GM12878 (cell line): Measurements from ENCODE around the gene PACS1. TPM values are rescaled to one million over a fixed set of nuclear protein-coding genes. Genes with fewer than 3 reads are reported as not detected.

ENCODE experiments used
- ATAC-seq: fragments of 200-7000 bp; cut with Tn5 transposase; 3 replicates; pipeline ENCODE4 v1.9.1; 2020; ENCODE audit warnings: mild to moderate bottlenecking, moderate library complexity
- BruUV-seq: library from RNA; stranded (reverse); fragments of 400-500 nt; replicated peaks from 2 replicates; lab custom pipeline; 2021; lab: Mats Ljungman, UMichigan
- CTCF ChIA-PET: fragments of 300-600 bp; sonication (Branson Sonifier 250); formaldehyde crosslinking; extraction: SDS; loops from one replicate; lab custom pipeline; 2021; ENCODE audit warnings: inconsistent platforms; lab: Yijun Ruan, JAX
- POLR2A ChIA-PET: fragments of 350-600 bp; formaldehyde crosslinking; extraction: SDS; loops from one replicate; lab custom pipeline; 2021; ENCODE audit warnings: inconsistent platforms; lab: Charles Lee
- RAD21 ChIA-PET: fragments of 300-600 bp; sonication (Branson Sonifier 250); formaldehyde crosslinking; loops from one replicate; lab custom pipeline; 2023; ENCODE audit warnings: antibody characterized with exemption; ENCODE audit not compliant: unreplicated experiment; lab: Charles Lee
- SMC1A ChIA-PET: fragments of 300-600 bp; sonication (Branson Sonifier 250); formaldehyde crosslinking; loops from one replicate; lab custom pipeline; 2023; ENCODE audit not compliant: unreplicated experiment, uncharacterized antibody; lab: Charles Lee
- DNase-seq: peaks from one replicate; pipeline ENCODE4 v3.0.0-alpha.2; 2011; ENCODE audit warnings: low read depth, low spot score
- FAIRE-seq: peaks from 3 replicates; lab custom pipeline; 2011; peaks lifted over from hg19 to GRCh38; lab: Jason Lieb, UNC
- H2AFZ ChIP-seq: 2 replicates; pipeline ENCODE4 v1.6.0; 2011; ENCODE audit warnings: low read depth, low read length, control low read depth; ENCODE audit not compliant: control insufficient read depth
- H3K27ac ChIP-seq: 2 replicates; pipeline ENCODE4 v1.5.1; 2011; ENCODE audit warnings: control low read depth; ENCODE audit not compliant: control insufficient read depth, insufficient read depth
- H3K27me3 ChIP-seq, 2 experiments: replicated peaks in 1 of 2; 2 replicates each; pipeline versions ENCODE4 v1.6.0 to v1.6.1; 2011; ENCODE audit warnings: low read length in 1 of 2; ENCODE audit not compliant: control insufficient read depth in 2 of 2, insufficient read depth in 2 of 2
- H3K36me3 ChIP-seq, 2 experiments: 2 replicates each; pipeline ENCODE4 v1.5.1; 2011; ENCODE audit warnings: low read length in 1 of 2; ENCODE audit not compliant: control insufficient read depth in 2 of 2, insufficient read depth in 2 of 2
- H3K4me1 ChIP-seq: 2 replicates; pipeline ENCODE4 v1.6.1; 2011; ENCODE audit warnings: mild to moderate bottlenecking, low read length, moderate library complexity, mixed read lengths; ENCODE audit not compliant: control insufficient read depth, insufficient read depth
- H3K4me2 ChIP-seq: 2 replicates; pipeline ENCODE4 v1.6.0; 2011; ENCODE audit warnings: control low read depth; ENCODE audit not compliant: control insufficient read depth, insufficient read depth
- H3K4me3 ChIP-seq: fragments of 200-600 bp; sonication (generic); 2 replicates; pipeline ENCODE4 v1.5.1; 2016
- H3K79me2 ChIP-seq: 2 replicates; pipeline ENCODE4 v1.6.0; 2011; ENCODE audit warnings: low read length; ENCODE audit not compliant: control insufficient read depth, insufficient read depth
- H3K9ac ChIP-seq: 2 replicates; pipeline ENCODE4 v1.8.0; 2011; ENCODE audit warnings: low read length, control low read depth, mixed read lengths; ENCODE audit not compliant: control insufficient read depth, insufficient read depth
- H3K9me3 ChIP-seq: replicated peaks from 3 replicates; pipeline ENCODE4 v1.5.1; 2011; ENCODE audit warnings: mild to moderate bottlenecking, low read length; ENCODE audit not compliant: control insufficient read depth, insufficient read depth
- H4K20me1 ChIP-seq: 2 replicates; pipeline ENCODE4 v1.6.0; 2011; ENCODE audit not compliant: control insufficient read depth, insufficient read depth
- KDM1A ChIP-seq: fragments of 200-600 bp; sonication (generic); IDR thresholded peaks from 2 replicates; pipeline ENCODE4 v1.6.1; 2016; ENCODE audit warnings: borderline replicate concordance
- MEF2A ChIP-seq: IDR thresholded peaks from 2 replicates; pipeline ENCODE4 v1.6.1; 2011; ENCODE audit warnings: low read depth, mild to moderate bottlenecking, low read length, moderate library complexity; ENCODE audit not compliant: insufficient read depth
- NKRF ChIP-seq: fragments of 450-650 bp; conservative IDR thresholded peaks from 2 replicates; pipeline ENCODE4 v1.6.1; 2017; ENCODE audit warnings: mild to moderate bottlenecking, moderate library complexity
- POLR2AphosphoS5 ChIP-seq: IDR thresholded peaks from 2 replicates; pipeline ENCODE4 v1.6.1; 2011; ENCODE audit warnings: mild to moderate bottlenecking, low read length, inconsistent platforms
- WGBS: methylation state at CpG from one replicate; pipeline ENCODE4 v1.1.6; 2016; ENCODE audit warnings: low lambda C conversion rate; ENCODE audit not compliant: insufficient replicate concordance, insufficient coverage; ENCODE audit errors: missing lambda C conversion rate; 5-methylcytosine and 5-hydroxymethylcytosine counted together
- in situ Hi-C: fragments of 300-500 bp; cut with MboI; formaldehyde crosslinking; loops from 9 replicates; pipeline ENCODE4 v1.14.3; 2018; ENCODE audit warnings: mixed read lengths
- intact Hi-C: fragments of 100-400 bp; cut with micrococcal nuclease; formaldehyde crosslinking; loops from one replicate; pipeline ENCODE4 v1.14.2; 2022; ENCODE audit not compliant: unreplicated experiment
- polyA plus RNA-seq, 11 experiments: library from polyadenylated mRNA; depleted of rRNA in 4 of 11; unstranded in 6 of 11; stranded (reverse) in 5 of 11; fragments of >200 nt; fragmentation: Nextera tagmentation in 4 of 11; fragmentation: Illumina TruSeq in 1 of 11; extraction: Ambion mirVana in 4 of 11; extraction: Trizol in 1 of 11; gene quantifications; 1 replicate in 1 of 11; 2 replicates in 10 of 11; pipeline versions ENCODE4 v1.2.1 to v1.2.3, GENCODE V29; 2011 to 2016; ENCODE audit warnings: inconsistent platforms in 2 of 11, missing spikeins in 2 of 11, low read depth in 1 of 11
- total RNA-seq, 4 experiments: library from RNA; depleted of rRNA in 3 of 4; stranded (reverse); fragments of >200 nt in 3 of 4; fragmentation: Illumina TruSeq in 1 of 4; extraction: Trizol in 1 of 4; gene quantifications; 2 replicates each; pipeline versions ENCODE4 v1.2.1 to v1.2.3, GENCODE V29; 2013 to 2021
- TF ChIP-seq, protein P1 (sequence below): fragments of 450-650 bp; IDR thresholded peaks from 2 replicates; pipeline ENCODE4 v1.6.1; 2017; ENCODE audit warnings: borderline replicate concordance

Gene PACS1
- total and polyA plus RNA-seq, 10 of the 15 experiments (the other 5 are each of a cell fraction or from before 2014, with no cell fraction given) = 1.1 to 74.3 (median 17.9) TPM

- H3K4me3 ChIP-seq = no peak overlapping the region
- in situ Hi-C loops = no loop called here
- WGBS = 49% methylated on average over 3 of the region's 3 CpGs
- ATAC-seq (no peak), FAIRE-seq (no peak)
- no peaks in the 10 kb centered on the region for H3K27me3 ChIP-seq
- POLR2A ChIA-PET = no interaction called here
- H2AFZ ChIP-seq = no peak overlapping the region
- no peak overlapping the region for H3K27ac ChIP-seq
- no peaks in the 10 kb centered on the region; the same call in 2 of the 3 replicates for H3K9me3 ChIP-seq
- RAD21 ChIA-PET = interaction anchor here (0.6 kb wide), 1 partner anchor 620 kb away, joined by 4 read pairs; no protein-coding TSS in a partner anchor
- CTCF ChIA-PET = no interaction called here
- no peak overlapping the region for H3K4me2 ChIP-seq
- BruUV-seq = no TSS peak
- no peak for TF ChIP-seq MEF2A
- TF ChIP-seq KDM1A = no peak
- no peak for TF ChIP-seq NKRF
- TF ChIP-seq POLR2AphosphoS5 = no peak
- TF ChIP-seq, protein P1, sequence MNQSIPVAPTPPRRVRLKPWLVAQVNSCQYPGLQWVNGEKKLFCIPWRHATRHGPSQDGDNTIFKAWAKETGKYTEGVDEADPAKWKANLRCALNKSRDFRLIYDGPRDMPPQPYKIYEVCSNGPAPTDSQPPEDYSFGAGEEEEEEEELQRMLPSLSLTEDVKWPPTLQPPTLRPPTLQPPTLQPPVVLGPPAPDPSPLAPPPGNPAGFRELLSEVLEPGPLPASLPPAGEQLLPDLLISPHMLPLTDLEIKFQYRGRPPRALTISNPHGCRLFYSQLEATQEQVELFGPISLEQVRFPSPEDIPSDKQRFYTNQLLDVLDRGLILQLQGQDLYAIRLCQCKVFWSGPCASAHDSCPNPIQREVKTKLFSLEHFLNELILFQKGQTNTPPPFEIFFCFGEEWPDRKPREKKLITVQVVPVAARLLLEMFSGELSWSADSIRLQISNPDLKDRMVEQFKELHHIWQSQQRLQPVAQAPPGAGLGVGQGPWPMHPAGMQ = no peak
- TF ChIP-seq, all 136 proteins: peak for 0
- no peak for DNase-seq
- Histone ChIP-seq H4K20me1 (no peaks in the 10 kb centered on the region), H3K9ac (no peak overlapping the region), H3K79me2 (no peaks in the 10 kb centered on the region), H3K4me1 (no peaks in the 10 kb centered on the region; the same call in 1 of the 2 replicates), H3K36me3 (no peaks in the 10 kb centered on the region)
- intact Hi-C loops = no loop called here
- SMC1A ChIA-PET = no interaction called here
These were observed 30.3 kb upstream of the PACS1 start for GRCh38 chr11:66039765-66040164.
